GM18907 (cell line): ENCODE measurements around the gene FKBP5.
A peak's percentile ranks its signal among the peaks of the same experiment; 100 is the strongest.

ENCODE experiments used
- ATAC-seq: cut with Tn5 transposase; IDR thresholded peaks from one replicate; pipeline ENCODE4 v1.9.1; 2021; ENCODE audit warnings: mild to moderate bottlenecking, moderate library complexity; ENCODE audit not compliant: unreplicated experiment

Gene FKBP5

GRCh38 chr6:35668096-35668495 is 20.6 kb downstream of the FKBP5 start:
- ATAC-seq, result no peak

DNA sequence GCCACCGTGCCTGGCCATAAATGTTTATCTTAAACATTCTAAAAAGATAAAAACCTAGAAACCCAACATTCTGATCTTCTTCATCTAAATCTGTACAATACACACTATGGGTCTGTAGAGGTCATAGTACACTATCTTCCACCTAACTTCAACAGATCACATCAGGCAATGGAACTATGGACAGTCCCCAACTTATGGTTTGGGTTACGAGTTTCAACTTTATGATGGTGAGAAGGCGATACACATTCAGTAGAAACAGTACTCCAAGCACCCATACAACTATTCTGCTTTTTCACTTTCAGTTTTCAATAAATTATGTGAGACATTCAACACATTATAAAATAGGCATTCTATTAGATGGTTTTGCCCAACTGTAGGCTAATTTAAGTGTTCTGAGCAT is 23.1 kb downstream of the FKBP5 start:
- no peak for ATAC-seq

DNA sequence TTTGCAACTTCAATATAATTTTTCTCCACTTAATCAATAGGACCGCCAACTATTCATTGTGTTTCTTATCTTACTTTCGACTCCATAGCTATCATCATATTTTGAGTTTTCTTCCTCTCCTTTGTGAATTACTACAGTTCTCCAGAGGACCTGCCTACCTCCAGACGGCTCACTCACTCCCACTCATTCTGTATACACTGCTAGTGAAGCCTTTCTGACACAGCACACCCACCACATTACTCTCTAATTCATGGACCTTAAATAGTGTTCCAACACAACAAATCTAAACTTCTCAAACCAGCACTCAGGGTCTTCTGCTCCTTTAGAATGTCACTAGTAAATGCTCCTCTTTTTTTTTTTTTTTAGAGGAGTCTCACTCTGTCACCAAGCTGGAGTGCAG is 23.8 kb downstream of the FKBP5 start:
- no peak for ATAC-seq

DNA sequence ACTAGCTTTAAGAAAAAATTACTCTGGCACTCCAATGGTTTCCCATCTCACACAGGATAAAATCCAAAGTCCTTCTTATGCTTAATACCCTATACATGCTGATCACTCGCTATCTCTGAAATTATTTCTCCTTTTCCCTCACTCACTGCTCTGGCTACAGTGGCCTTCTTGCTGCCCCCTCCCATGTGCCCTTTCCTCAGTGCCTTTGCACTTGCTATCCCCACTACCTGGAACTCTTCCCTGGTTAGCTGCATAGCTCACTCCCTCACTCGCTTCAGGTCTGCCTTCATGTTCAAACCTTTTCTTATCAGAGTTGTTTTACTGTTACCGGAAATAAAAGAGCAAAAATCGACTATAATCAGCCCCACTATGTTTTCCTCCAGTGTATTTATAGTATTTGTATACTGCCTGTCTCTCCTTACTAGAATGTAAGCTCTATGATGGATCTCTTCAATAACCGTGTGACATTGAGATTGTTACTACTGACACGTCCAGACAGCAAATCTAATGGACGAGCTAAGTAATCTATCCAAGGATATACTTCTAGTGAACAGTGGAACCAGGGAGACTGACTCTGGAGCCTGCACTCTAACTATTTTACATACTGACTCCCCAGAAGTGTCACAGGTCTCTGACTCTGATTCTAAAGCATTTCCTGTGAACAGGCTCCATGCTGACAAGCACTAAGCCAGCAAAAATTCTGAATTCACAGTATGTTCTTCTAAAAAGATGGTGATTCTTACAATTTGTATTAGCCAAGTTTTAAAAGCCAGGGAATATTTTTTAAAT is 25.1 kb downstream of the FKBP5 start:
- ATAC-seq, result peak; percentile 48

DNA sequence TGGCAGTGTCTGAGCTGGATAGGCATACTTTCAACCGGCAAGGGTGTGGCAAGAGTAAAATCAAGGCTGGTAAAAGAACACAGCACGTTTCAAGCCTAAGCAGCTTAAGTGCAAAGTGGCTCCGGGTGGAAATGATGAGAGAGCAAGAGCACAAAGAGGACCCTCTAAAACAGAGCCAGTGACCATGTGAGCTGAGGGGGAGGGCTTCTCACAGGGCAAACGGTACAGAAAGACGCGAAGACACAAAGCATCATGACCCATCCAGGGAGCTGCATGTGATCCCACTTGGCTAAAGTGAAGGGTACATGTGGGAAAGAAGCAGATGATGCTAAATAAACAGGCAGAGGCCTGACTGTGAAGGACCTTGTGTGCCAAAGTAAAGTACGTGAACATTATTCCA is 25.7 kb downstream of the FKBP5 start:
- ATAC-seq, result no peak

- ATAC-seq, result no peak
These were observed 33.8 kb downstream of the FKBP5 start for GRCh38 chr6:35654883-35655282.

GRCh38 chr6:35651244-35651643 is 37.5 kb downstream of the FKBP5 start:
- no peak for ATAC-seq

GRCh38 chr6:35650015-35650414 is 38.7 kb downstream of the FKBP5 start:
- no peak for ATAC-seq

DNA sequence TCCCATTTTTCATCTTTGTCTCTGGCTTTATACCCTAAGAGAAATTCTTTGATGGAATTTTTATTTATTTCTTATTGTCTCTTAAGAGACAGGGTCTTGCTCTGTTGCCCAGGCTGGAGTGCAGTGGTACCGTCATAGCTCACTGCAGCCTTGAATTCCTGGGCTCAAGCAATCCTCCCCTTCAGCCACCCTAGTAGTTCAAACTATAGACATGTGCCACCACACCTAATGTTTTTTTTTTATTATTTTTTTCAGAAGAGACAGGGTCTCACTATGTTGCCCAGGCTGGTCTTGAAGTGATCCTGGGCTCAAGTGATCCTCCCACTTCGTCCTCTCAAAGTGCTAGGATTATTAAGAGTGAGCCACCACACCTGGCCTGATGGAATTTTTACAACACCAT is 40.5 kb downstream of the FKBP5 start:
- ATAC-seq, result no peak

- no peak for ATAC-seq
These were observed 41.3 kb downstream of the FKBP5 start for GRCh38 chr6:35647400-35647799.

- no peak for ATAC-seq
These were observed 45.6 kb downstream of the FKBP5 start for GRCh38 chr6:35643162-35643535.

DNA sequence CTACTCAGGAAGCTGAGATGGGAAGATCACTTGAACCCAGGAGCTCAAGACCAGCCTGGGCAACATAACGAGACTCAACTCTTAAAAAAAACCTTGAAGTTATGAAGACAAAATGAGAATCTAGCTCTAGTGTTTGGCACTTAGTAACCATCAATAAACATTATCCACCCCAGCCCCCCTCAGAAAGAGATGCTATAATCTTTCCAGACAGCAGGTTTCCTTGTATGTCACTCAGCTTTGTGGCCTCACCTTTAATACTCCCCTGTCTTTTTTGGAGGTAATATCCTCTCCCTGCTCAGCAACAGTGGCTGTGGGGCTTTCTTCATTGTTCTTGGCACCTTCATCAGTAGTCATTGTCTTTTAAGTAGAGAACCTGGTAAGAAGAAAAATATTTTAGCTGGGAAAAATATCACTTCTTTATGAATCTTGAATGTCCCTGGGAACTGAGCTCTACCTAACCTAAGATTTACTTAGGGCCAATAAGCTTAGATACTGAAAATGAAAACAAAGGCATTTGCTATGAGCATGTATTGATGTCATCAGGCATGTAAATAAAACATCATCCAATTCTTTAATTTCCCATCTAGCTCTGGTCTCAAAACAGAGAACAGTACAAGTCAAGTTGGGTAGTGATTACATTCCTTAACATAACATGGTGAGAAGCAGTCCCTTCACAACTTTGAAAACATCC is 46.1 kb downstream of the FKBP5 start:
- no peak for ATAC-seq

- no peak for ATAC-seq
These were observed 48.6 kb downstream of the FKBP5 start for GRCh38 chr6:35640017-35640664.

DNA sequence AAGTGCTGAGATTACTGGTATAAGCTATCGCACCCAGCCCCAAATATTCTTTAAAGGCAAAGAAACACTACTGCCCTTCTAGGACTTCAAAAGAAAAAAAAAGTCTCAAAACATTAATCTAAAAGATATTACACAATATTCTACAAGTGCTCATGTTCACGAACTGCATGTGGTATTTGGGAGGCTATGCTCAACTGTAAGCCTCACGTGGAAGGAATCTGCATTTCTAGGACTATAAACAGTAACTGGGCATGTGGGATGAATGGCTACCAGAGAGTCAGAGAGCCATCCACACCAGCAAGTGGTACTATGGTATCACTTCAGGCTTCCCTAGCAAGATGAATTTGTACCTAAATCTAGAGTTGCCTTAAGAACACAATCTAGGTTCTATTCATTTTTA is 50.0 kb downstream of the FKBP5 start:
- no peak for ATAC-seq

DNA sequence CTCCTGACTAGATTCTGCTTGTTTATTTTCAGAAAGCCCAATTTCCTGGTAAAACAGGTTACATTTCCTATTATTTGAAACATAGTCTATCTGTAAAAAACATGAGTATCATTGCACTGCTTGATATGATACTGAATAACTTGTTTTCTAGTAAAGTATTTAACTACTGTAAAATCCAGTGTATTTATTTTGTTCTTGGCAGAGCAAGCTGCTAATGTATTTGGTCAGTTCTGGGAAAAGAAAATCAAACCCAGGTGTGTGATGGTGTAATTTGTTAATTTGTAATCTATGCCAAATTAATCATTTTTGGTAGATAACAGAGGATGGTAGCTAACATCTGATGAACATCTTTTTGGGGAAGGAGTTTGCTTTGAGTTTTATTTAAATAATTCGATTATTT is 50.8 kb downstream of the FKBP5 start:
- ATAC-seq, result no peak

DNA sequence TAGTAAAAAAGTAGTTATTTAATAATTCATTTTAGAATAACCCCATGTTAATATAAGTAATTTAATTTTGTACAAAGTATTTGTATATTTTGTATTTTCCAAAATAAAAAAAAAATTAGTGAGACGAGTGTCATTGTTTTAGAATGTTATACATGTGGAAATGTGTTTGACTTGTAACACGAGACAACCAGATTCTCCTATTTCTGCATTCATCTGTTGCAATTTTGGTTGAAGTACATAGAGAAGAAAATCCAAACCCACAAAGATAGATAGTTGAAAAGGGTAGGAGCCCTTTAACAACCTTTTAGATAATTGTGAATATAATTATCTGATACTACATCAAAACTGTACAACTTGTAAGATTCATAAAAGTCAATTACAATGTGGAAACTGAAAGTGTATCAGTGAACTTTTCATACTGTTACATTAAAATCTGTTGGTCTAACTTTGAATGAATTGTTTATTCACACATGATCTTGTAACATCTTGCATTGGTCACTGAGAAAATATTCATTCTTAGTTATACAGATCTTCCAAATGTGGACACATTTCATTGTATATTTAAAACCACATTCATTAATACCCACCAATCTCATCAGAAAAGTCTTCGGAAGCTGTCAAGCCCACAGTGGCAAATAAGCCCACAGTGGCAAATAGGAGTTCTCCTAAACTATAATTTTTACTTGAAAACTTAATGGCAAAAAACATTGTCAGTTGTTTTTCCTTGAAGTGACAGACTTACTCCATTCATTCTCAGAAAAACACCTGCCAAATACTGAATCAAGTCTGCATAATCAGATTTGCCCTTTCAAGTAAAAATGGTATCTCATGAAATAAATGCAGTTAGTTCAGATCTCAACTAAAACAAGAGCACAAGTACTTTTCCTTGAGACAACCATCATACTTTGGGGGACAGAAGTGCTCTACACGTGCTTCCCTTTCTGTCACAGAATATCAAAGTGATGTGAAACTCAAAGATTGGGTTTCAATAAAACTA is 52.8 kb downstream of the FKBP5 start:
- ATAC-seq, result no peak

DNA sequence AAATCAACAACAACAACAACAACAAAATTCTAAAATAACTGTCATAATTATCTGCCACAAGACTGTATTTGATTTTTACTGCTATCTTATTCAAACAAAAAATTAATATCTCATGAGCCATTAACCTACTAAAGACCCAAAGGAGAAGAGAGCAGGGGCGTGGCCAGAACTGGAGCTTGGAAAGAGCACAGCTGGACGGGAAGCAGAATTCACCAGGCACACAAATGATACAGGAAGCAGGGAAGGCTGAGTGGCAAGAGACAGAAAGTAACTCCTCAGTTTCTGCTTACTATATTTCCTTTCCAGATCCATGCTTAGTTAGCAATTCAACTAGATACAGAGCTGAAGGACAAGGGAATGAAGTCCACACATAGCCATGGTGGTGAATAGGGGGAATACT is 54.4 kb downstream of the FKBP5 start:
- ATAC-seq, result no peak

- no peak for ATAC-seq
These were observed 55.1 kb downstream of the FKBP5 start for GRCh38 chr6:35633579-35634089.

DNA sequence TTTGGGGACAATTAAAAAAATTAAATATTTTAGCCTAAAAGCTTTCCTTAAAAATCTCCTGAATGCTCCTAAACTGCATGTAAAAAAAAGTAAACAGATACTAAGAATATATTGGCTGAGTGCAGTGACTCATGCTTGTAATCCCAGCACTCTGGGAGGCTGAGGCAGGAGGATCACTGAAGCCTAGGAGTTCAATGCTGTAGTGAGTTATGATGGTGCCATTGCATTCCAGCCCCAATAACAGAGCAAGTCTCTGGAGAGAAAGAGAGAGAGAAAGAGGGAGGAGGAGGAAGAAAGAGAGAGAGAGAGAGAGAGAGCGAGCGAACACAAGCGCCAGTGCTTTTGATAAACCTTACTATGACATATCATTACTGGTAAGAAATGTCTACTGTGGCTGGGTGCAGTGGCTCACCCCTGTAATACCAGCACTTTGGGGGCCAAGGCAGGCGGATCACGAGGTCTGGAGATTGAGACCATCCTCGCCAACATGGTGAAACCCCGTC is 58.8 kb downstream of the FKBP5 start:
- no peak for ATAC-seq

DNA sequence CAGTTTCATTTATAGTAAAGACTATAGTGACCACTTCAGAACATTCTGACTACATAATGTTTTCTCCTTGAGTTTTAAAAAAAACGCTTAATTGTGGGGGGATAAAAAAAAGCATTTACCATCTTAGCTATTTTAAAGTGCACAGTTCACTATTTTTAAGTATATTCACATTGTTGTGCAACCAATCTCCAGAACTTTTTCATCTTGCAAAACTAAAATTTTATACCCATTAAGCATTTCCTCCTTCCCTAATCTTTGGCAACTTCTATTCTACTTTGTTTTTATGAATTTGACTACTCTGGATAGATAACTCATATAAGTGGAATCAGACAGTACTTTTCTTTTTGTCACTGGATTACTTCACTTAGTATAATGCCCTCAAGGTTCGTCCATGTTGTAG is 62.3 kb downstream of the FKBP5 start:
- ATAC-seq, result no peak
